Liver (tissue), 3 donors: ENCODE data around the gene SVEP1.
A peak's percentile ranks its signal among the peaks of the same experiment; 100 is the strongest.

Source experiments
- CTCF ChIP-seq: fragments of 150-350 bp; IDR thresholded peaks from 2 replicates; pipeline ENCODE4 v1.5.1; 2017; ENCODE audit warnings: improper control_type of control experiment, low read depth, low read length; ENCODE audit not compliant: missing input control
- EGR1 ChIP-seq, 2 donors: IDR thresholded peaks; 2 replicates each; pipeline ENCODE4 v1.6.1; 2016 to 2018; ENCODE audit warnings: antibody characterized with exemption in 2 of 2, low read depth in 2 of 2
- FOXA1 ChIP-seq: IDR thresholded peaks from 2 replicates; pipeline ENCODE4 v1.6.1; 2016; ENCODE audit warnings: antibody characterized with exemption
- GABPA ChIP-seq, 2 donors: IDR thresholded peaks in 1 of 2; conservative IDR thresholded peaks in 1 of 2; 2 replicates each; pipeline ENCODE4 v1.6.1; 2016; ENCODE audit warnings: antibody characterized with exemption in 2 of 2, mild to moderate bottlenecking in 1 of 2, moderate library complexity in 1 of 2
- HNF4A ChIP-seq, 2 donors: conservative IDR thresholded peaks; 2 replicates each; pipeline ENCODE4 v1.6.1; 2016; ENCODE audit warnings: antibody characterized with exemption in 2 of 2, mild to moderate bottlenecking in 2 of 2
- JUND ChIP-seq, 2 donors: IDR thresholded peaks; 2 replicates each; pipeline ENCODE4 v1.6.1; 2016; ENCODE audit warnings: antibody characterized with exemption in 2 of 2
- MAX ChIP-seq: IDR thresholded peaks from 2 replicates; pipeline ENCODE4 v1.6.1; 2016; ENCODE audit warnings: antibody characterized with exemption
- RAD21 ChIP-seq, 2 donors: IDR thresholded peaks; 2 replicates each; pipeline ENCODE4 v1.6.1; 2016; ENCODE audit warnings: antibody characterized with exemption in 2 of 2, mild to moderate bottlenecking in 2 of 2
- REST ChIP-seq: IDR thresholded peaks from 2 replicates; pipeline ENCODE4 v1.6.1; 2016; ENCODE audit warnings: antibody characterized with exemption, mild to moderate bottlenecking
- RXRA ChIP-seq, 2 donors: IDR thresholded peaks; 2 replicates each; pipeline ENCODE4 v1.6.1; 2017 to 2018; ENCODE audit warnings: antibody characterized with exemption in 2 of 2, mild to moderate bottlenecking in 1 of 2
- SP1 ChIP-seq: IDR thresholded peaks from 2 replicates; pipeline ENCODE4 v1.6.1; 2018; ENCODE audit warnings: antibody characterized with exemption, mild to moderate bottlenecking
- TAF1 ChIP-seq: conservative IDR thresholded peaks from 2 replicates; pipeline ENCODE4 v1.6.1; 2016; ENCODE audit warnings: antibody characterized with exemption, mild to moderate bottlenecking
- YY1 ChIP-seq: IDR thresholded peaks from 2 replicates; pipeline ENCODE4 v1.6.1; 2016; ENCODE audit warnings: antibody characterized with exemption, mild to moderate bottlenecking
- ZBTB33 ChIP-seq: IDR thresholded peaks from 2 replicates; pipeline ENCODE4 v1.6.1; 2016; ENCODE audit warnings: antibody characterized with exemption
- donor health status: healthy.
- donor health status: healthy.

GRCh38 chr9:110427497-110428104 lies 151.9 kb downstream of the SVEP1 start:
- TF ChIP-seq CTCF (peak; percentile 52), EGR1 (IDR thresholded peaks at IDR 0.05; ENCODE audit: low read depth in 2 of 2) (no peak), MAX (no peak), RAD21 (IDR thresholded peaks at IDR 0.05) (peak; percentile 71 to 83), REST (no peak), YY1 (no peak), GABPA (IDR thresholded peaks at IDR 0.05 in 1 of 2, conservative IDR thresholded peaks at IDR 0.05 in 1 of 2) (no peak), FOXA1 (no peak), HNF4A (conservative IDR thresholded peaks at IDR 0.05) (no peak), SP1 (no peak), JUND (IDR thresholded peaks at IDR 0.05) (no peak), ZBTB33 (no peak), RXRA (IDR thresholded peaks at IDR 0.05) (no peak), TAF1 (no peak)
